ENCODE data around the gene GCH1.
A peak's percentile ranks its signal among the peaks of the same experiment; 100 is the strongest.
"Not testable (repeated sequence)": the region's sequence is repeated elsewhere in the genome, so short reads cannot be mapped to it uniquely, and the experiment has no call there.

GCH1 gene

GRCh38 chr14:54902521-54903420 is at the start of gene GCH1:
TSS of gene GCH1 (minus strand) at chr14:54902826. CDS start at chr14:54902663, 163 bp downstream.
- DNase-seq (ENCODE audit: low read depth): peak; percentile 65

DNA sequence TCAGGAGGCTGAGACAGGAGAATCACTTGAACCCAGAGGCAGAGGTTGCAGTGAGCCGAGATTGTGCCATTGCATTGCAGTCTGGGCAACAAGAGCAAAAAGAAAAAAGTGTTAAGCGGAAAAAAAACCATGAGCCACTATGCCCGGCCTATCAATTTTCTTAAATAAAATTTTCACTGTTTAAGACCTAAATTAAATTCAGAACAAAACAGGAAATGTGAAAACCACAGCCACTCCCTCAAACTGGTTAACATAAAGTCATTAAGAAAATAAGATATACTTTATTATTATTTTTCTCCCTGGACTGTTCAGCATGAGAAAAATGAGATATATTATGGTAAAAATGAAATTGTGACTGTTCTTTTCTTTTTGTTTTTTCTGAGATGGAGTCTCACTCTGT is 44.6 kb upstream of the GCH1 start:
- no peak for DNase-seq (ENCODE audit: low read depth)

DNA sequence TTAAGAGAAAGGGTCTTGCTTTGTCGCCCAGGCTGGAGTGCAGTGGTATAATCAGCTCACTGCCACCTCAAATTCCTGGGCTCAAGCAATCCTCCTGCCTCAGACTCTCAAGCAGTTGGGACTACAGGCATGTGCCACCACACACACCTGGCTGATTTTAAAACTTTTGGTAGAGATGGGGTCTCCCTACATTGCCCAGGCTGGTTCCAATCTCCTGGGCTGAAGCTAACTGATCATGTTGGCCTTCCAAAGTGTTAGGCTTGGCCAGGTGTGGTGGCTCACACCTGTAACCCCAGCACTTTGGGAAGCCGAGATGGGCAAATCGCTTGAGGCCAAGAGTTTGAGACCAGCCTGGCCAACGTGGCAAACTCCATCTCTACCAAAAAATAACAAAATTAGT is 43.9 kb upstream of the GCH1 start:
- no peak for DNase-seq (ENCODE audit: low read depth)

- DNase-seq (ENCODE audit: low read depth): no peak
Observed at GRCh38 chr14:54944737-54945391, 42.2 kb upstream of the GCH1 start.

GRCh38 chr14:54942913-54943312 is 40.3 kb upstream of the GCH1 start:
- no peak for DNase-seq (ENCODE audit: low read depth)

DNA sequence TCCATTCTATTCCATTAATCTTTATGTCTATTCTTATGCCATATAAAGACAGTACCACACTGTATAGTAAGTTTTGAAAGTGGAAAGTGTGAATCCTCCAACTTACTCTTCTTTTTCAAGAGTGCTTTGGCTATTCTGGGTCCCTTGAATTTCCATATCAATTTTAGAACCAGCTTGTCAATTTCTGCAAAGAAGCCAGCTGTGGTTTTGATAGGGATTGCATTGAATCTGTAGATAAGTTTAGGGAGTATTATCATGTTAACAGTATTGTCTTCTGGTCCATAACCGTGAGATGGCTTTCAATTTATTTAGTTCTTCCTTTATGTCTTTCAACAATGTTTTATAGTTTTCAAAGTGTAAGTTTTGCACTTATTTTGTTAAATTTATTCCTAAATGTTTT is 34.2 kb upstream of the GCH1 start:
- DNase-seq (ENCODE audit: low read depth): no peak

- no peak for DNase-seq (ENCODE audit: low read depth)
Observed at GRCh38 chr14:54935958-54936357, 33.3 kb upstream of the GCH1 start.

GRCh38 chr14:54935100-54935499 is 32.5 kb upstream of the GCH1 start:
- DNase-seq (ENCODE audit: low read depth): no peak

GRCh38 chr14:54933006-54933405 is 30.4 kb upstream of the GCH1 start:
- no peak for DNase-seq (ENCODE audit: low read depth)

GRCh38 chr14:54931598-54932340 is 29.1 kb upstream of the GCH1 start:
- no peak for DNase-seq (ENCODE audit: low read depth)

GRCh38 chr14:54931101-54931500 is 28.5 kb upstream of the GCH1 start:
- DNase-seq (ENCODE audit: low read depth): no peak

DNA sequence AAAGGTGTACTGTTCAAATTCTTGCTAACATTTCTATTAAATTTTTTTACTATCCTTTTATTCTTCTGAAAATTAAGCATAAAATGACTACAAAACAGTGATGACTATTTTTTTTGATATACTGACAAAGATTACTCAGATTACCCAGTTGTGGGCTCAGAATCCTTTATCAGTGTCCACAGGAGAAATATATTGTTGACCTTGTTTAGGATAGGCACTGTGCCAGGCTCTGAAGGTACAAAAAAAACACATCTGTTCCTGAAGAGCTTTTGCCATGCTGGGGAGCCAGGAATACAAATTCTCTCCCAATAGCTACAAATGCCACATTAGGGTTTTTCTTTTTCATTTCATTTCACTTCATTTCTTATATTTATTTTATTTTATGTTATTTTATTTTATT is 26.9 kb upstream of the GCH1 start:
- no peak for DNase-seq (ENCODE audit: low read depth)

GRCh38 chr14:54928216-54928615 is 25.6 kb upstream of the GCH1 start:
- DNase-seq (ENCODE audit: low read depth): no peak

GRCh38 chr14:54927551-54927950 is 24.9 kb upstream of the GCH1 start:
- no peak for DNase-seq (ENCODE audit: low read depth)

DNA sequence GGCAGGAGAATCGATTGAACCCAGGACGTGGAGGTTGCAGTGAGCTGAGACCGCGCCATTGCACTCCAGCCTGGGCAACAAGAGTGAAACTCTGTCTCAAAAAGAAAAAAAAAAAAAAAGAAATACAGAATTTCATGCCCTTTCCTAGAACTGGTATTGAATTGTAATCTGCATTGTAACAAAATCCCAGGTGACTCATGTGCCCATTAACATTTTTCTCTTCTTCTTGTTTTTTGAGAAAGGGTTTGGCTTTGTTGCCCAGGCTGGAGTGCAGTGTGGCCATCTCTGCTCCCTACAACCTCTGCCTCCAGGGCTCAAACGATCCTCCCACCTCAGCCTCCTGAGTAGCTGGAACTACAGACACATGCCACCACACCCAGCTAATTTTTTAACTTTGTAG is 23.9 kb upstream of the GCH1 start:
- not testable (repeated sequence) for DNase-seq (ENCODE audit: low read depth)

GRCh38 chr14:54922598-54922997 is 20.0 kb upstream of the GCH1 start:
- no peak for DNase-seq (ENCODE audit: low read depth)

GRCh38 chr14:54920052-54920451 is 17.4 kb upstream of the GCH1 start:
- DNase-seq (ENCODE audit: low read depth): no peak

DNA sequence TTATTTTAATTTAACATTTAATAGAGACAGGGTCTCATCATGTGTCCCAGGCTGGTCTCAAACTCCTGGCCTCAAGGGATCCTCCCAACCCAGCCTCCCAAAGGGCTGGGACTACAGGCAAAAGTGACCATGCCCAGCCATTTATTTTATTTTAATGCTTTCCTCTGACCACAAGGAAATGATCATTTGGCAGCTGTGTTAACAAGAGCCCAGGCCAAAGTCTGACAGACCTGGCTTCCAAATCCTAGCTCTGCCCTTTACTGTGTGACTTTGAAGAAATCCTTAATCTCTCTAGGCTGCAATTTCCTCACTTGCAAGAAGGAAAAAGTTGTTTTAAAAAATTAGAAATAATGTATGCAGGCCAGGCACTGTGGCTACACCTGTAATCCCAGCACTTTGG is 16.7 kb upstream of the GCH1 start:
- DNase-seq (ENCODE audit: low read depth): no peak

DNA sequence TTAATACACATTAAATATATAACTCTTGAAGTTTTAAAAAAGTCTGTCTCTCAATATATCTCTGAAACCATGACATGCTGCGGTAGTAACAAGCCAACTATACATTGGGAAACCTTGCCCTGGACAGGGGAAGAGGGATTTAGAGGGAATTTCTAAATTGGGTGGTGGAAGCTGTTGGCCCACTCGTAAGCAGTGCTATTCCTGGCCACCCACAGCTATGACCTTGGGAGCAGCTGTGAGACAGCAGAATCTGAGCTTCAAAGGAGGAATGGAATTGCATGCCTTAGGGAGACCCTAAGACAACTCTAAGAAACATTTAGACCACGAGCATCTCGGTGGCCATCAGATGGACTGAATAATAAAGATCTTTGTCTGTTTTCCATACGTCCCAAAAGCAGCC is 15.8 kb upstream of the GCH1 start:
- no peak for DNase-seq (ENCODE audit: low read depth)

DNA sequence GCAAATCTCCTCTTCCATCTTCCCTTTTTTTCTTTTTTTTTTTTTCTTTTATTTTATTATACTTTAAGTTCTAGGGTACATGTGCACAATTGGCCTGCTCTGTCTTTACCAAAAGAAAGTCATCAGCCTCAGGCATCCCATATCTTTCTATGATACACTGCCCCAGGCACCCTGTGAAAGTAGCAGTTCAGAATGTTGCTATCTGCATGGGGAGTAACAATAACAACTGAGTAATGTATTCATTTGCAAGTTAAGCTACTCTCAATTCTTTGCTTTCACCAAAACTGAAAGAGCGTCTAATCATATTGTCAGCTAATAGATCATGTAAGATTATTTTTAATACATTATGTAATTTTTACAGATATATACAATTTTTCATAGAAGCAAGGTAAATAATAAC is 13.5 kb upstream of the GCH1 start:
- DNase-seq (ENCODE audit: low read depth): no peak

GRCh38 chr14:54909817-54910558 is 7.4 kb upstream of the GCH1 start:
- no peak for DNase-seq (ENCODE audit: low read depth)

- not testable (repeated sequence) for DNase-seq (ENCODE audit: low read depth)
Observed at GRCh38 chr14:54908973-54909372, 6.3 kb upstream of the GCH1 start.
